ACC112 (cell line): ENCODE results near the gene ADCY7.

Source experiments
- H2AFZ ChIP-seq: fragments of 200-600 bp; sonication (generic); one replicate; pipeline ENCODE4 v1.6.0; 2017; ENCODE audit warnings: antibody characterized with exemption, low read length; ENCODE audit not compliant: unreplicated experiment
- H3K27ac ChIP-seq: fragments of 200-600 bp; sonication (generic); 2 replicates; pipeline ENCODE4 v1.5.1; 2014; ENCODE audit warnings: low read depth, mild to moderate bottlenecking, antibody characterized with exemption, low read length, moderate library complexity
- H3K27me3 ChIP-seq: fragments of 200-600 bp; sonication (generic); 2 replicates; pipeline ENCODE4 v1.6.1; 2014; ENCODE audit warnings: mild to moderate bottlenecking, antibody characterized with exemption, low read length, moderate library complexity, mixed read lengths; ENCODE audit not compliant: insufficient read depth
- H3K36me3 ChIP-seq: fragments of 200-600 bp; sonication (generic); 2 replicates; pipeline ENCODE4 v1.6.1; 2016; ENCODE audit warnings: mild to moderate bottlenecking, antibody characterized with exemption, low read length, moderate library complexity, mixed read lengths; ENCODE audit not compliant: insufficient read depth
- H3K4me1 ChIP-seq: fragments of 200-600 bp; sonication (generic); one replicate; pipeline ENCODE4 v1.6.1; 2016; ENCODE audit warnings: low read length, mixed read lengths; ENCODE audit not compliant: insufficient read depth, unreplicated experiment, control insufficient read depth
- H3K4me3 ChIP-seq: fragments of 200-600 bp; sonication (generic); 2 replicates; pipeline ENCODE4 v1.5.1; 2014; ENCODE audit warnings: mild to moderate bottlenecking, low read depth, low read length
- H3K79me2 ChIP-seq: fragments of 200-600 bp; sonication (generic); one replicate; pipeline ENCODE4 v1.6.0; 2016; ENCODE audit warnings: low read length; ENCODE audit not compliant: control insufficient read depth, unreplicated experiment, insufficient read depth

ADCY7 gene

GRCh38 chr16:50266337-50267091, at the start of gene ADCY7:
Gene ADCY7, plus strand, starts transcription at chr16:50266551. Its CDS starts 21,629 bp downstream, at chr16:50288180.
- Histone ChIP-seq H3K27ac (peak within 1 kb of the TSS; percentile 41), H2AFZ (peak within 1 kb of the TSS; percentile 64), H3K79me2 (peaks cover 35% of the 10 kb centered on the region)

GRCh38 chr16:50219402-50219975, 46.9 kb upstream of the ADCY7 start:
- peaks cover 4% of the 10 kb centered on the region; the same call in 1 of the 2 replicates for H3K36me3 ChIP-seq
- H2AFZ ChIP-seq = no peak overlapping the region
- H3K27me3 ChIP-seq = no peaks in the 10 kb centered on the region
- H3K4me3 ChIP-seq = no peak overlapping the region
- no peaks in the 10 kb centered on the region for H3K79me2 ChIP-seq
- no peaks in the 10 kb centered on the region for H3K4me1 ChIP-seq
- H3K27ac ChIP-seq = no peak overlapping the region

More at GRCh38 chr16:50266337-50267091, at the start of gene ADCY7:
- H3K4me3 ChIP-seq = peak within 1 kb of the TSS; percentile 79
- H3K36me3 ChIP-seq = no peaks in the 10 kb centered on the region
- peaks cover 23% of the 10 kb centered on the region for H3K4me1 ChIP-seq
- H3K27me3 ChIP-seq = no peaks in the 10 kb centered on the region

- Histone ChIP-seq H3K4me3 (no peak overlapping the region), H3K27ac (no peak overlapping the region), H3K36me3 (peaks cover 9% of the 10 kb centered on the region; the same call in 1 of the 2 replicates), H3K79me2 (no peaks in the 10 kb centered on the region), H2AFZ (no peak overlapping the region), H3K27me3 (no peaks in the 10 kb centered on the region), H3K4me1 (no peaks in the 10 kb centered on the region)
Observed at GRCh38 chr16:50224286-50224685, 42.1 kb upstream of the ADCY7 start.

- no peak overlapping the region for H2AFZ ChIP-seq
- H3K27ac ChIP-seq = no peak overlapping the region
- no peak overlapping the region for H3K4me3 ChIP-seq
- H3K36me3 ChIP-seq = peaks cover 9% of the 10 kb centered on the region; the same call in 1 of the 2 replicates
- no peaks in the 10 kb centered on the region for H3K27me3 ChIP-seq
- H3K79me2 ChIP-seq = no peaks in the 10 kb centered on the region
- no peaks in the 10 kb centered on the region for H3K4me1 ChIP-seq
Observed at GRCh38 chr16:50227120-50227519, 39.2 kb upstream of the ADCY7 start.

GRCh38 chr16:50227665-50228064, 38.7 kb upstream of the ADCY7 start:
- no peak overlapping the region for H3K27ac ChIP-seq
- no peaks in the 10 kb centered on the region for H3K4me1 ChIP-seq
- peaks cover 9% of the 10 kb centered on the region; the same call in 1 of the 2 replicates for H3K36me3 ChIP-seq
- H3K27me3 ChIP-seq = no peaks in the 10 kb centered on the region
- H2AFZ ChIP-seq = no peak overlapping the region
- no peak overlapping the region for H3K4me3 ChIP-seq
- H3K79me2 ChIP-seq = no peaks in the 10 kb centered on the region

GRCh38 chr16:50228364-50228868, 37.9 kb upstream of the ADCY7 start:
- Histone ChIP-seq H3K4me3 (no peak overlapping the region), H2AFZ (no peak overlapping the region), H3K27ac (no peak overlapping the region), H3K79me2 (no peaks in the 10 kb centered on the region), H3K36me3 (peaks cover 9% of the 10 kb centered on the region; the same call in 1 of the 2 replicates), H3K4me1 (no peaks in the 10 kb centered on the region), H3K27me3 (no peaks in the 10 kb centered on the region)

GRCh38 chr16:50229149-50229726, 37.1 kb upstream of the ADCY7 start:
- H3K36me3 ChIP-seq = peaks cover 9% of the 10 kb centered on the region; the same call in 1 of the 2 replicates
- H3K27ac ChIP-seq = no peak overlapping the region
- no peak overlapping the region for H2AFZ ChIP-seq
- no peak overlapping the region for H3K4me3 ChIP-seq
- H3K79me2 ChIP-seq = no peaks in the 10 kb centered on the region
- no peaks in the 10 kb centered on the region for H3K4me1 ChIP-seq
- H3K27me3 ChIP-seq = no peaks in the 10 kb centered on the region

- peaks cover 4% of the 10 kb centered on the region for H3K4me1 ChIP-seq
- no peaks in the 10 kb centered on the region for H3K27me3 ChIP-seq
- H3K79me2 ChIP-seq = no peaks in the 10 kb centered on the region
- no peaks in the 10 kb centered on the region for H3K36me3 ChIP-seq
- no peak overlapping the region for H3K27ac ChIP-seq
- H3K4me3 ChIP-seq = no peak overlapping the region
- no peak overlapping the region for H2AFZ ChIP-seq
Observed at GRCh38 chr16:50234771-50235556, 31.4 kb upstream of the ADCY7 start.

- Histone ChIP-seq H3K36me3 (no peaks in the 10 kb centered on the region), H3K4me1 (peaks cover 4% of the 10 kb centered on the region), H3K4me3 (no peak overlapping the region)
Observed at GRCh38 chr16:50235581-50235980, 30.8 kb upstream of the ADCY7 start.

GRCh38 chr16:50238314-50238713, 28.0 kb upstream of the ADCY7 start:
- Histone ChIP-seq H2AFZ (no peak overlapping the region), H3K27me3 (no peaks in the 10 kb centered on the region), H3K4me3 (no peak overlapping the region)

More at GRCh38 chr16:50235581-50235980, 30.8 kb upstream of the ADCY7 start:
- Histone ChIP-seq H2AFZ (no peak overlapping the region), H3K79me2 (no peaks in the 10 kb centered on the region), H3K27me3 (no peaks in the 10 kb centered on the region), H3K27ac (no peak overlapping the region)

More at GRCh38 chr16:50238314-50238713, 28.0 kb upstream of the ADCY7 start:
- no peak overlapping the region for H3K27ac ChIP-seq
- no peaks in the 10 kb centered on the region for H3K36me3 ChIP-seq
- H3K79me2 ChIP-seq = no peaks in the 10 kb centered on the region
- peaks cover 4% of the 10 kb centered on the region for H3K4me1 ChIP-seq
